CD4-positive, alpha-beta T cell (primary cell): Measurements from ENCODE around the gene AQP1. TPM values are rescaled to one million over a fixed set of nuclear protein-coding genes. Genes with fewer than 3 reads are reported as not detected.

Source experiments
- ATAC-seq: fragments of 200-7000 bp; cut with Tn5 transposase; one replicate; pipeline ENCODE4 v1.10.0; 2022; ENCODE audit warnings: mild to moderate bottlenecking; ENCODE audit not compliant: poor library complexity
- CTCF ChIA-PET: fragments of 350-600 bp; sonication (Branson Sonifier 250); formaldehyde crosslinking; loops from one replicate; lab custom pipeline; 2021; ENCODE audit warnings: antibody characterized with exemption, inconsistent platforms; lab: Charles Lee
- POLR2A ChIA-PET: fragments of 350-600 bp; sonication (Branson Sonifier 250); formaldehyde crosslinking; loops from one replicate; lab custom pipeline; 2021; ENCODE audit warnings: antibody characterized with exemption, inconsistent platforms; lab: Charles Lee
- DNase-seq, 14 experiments: peaks; one replicate each; pipeline ENCODE4 v3.0.0-alpha.2; 2013 to 2020; ENCODE audit warnings: mixed read lengths in 2 of 14
- H3K27ac ChIP-seq, 2 donors: one replicate each; pipeline versions ENCODE4 v1.5.1 to v1.7.0; 2013; ENCODE audit warnings: low read length in 2 of 2, low read depth in 1 of 2, mild to moderate bottlenecking in 1 of 2
- H3K27me3 ChIP-seq, 2 experiments: 1 replicate in 1 of 2; 2 replicates in 1 of 2; pipeline versions ENCODE4 v1.6.1 to v1.7.0; 2013; ENCODE audit warnings: low read length in 2 of 2, control low read depth in 1 of 2, mild to moderate bottlenecking in 1 of 2, moderate library complexity in 1 of 2; ENCODE audit not compliant: insufficient read depth in 2 of 2, control insufficient read depth in 1 of 2
- H3K36me3 ChIP-seq: one replicate; pipeline ENCODE4 v1.6.1; 2013; ENCODE audit warnings: low read length, control low read depth; ENCODE audit not compliant: insufficient read depth
- H3K4me1 ChIP-seq: one replicate; pipeline ENCODE4 v1.6.1; 2013; ENCODE audit warnings: low read length, control low read depth; ENCODE audit not compliant: insufficient read depth
- H3K4me3 ChIP-seq: one replicate; pipeline ENCODE4 v1.5.1; 2013; ENCODE audit warnings: mild to moderate bottlenecking, low read length, moderate library complexity
- H3K9me3 ChIP-seq, 2 experiments: 1 replicate in 1 of 2; 2 replicates in 1 of 2; pipeline versions ENCODE4 v1.6.1 to v1.7.0; 2013; ENCODE audit warnings: low read length in 2 of 2, mild to moderate bottlenecking in 2 of 2, control low read depth in 1 of 2, moderate library complexity in 1 of 2; ENCODE audit not compliant: control insufficient read depth in 1 of 2, insufficient read depth in 1 of 2
- H3K27ac Mint-ChIP-seq: one replicate; pipeline ENCODE4 v1.8.0; 2020; ENCODE audit warnings: mixed read lengths
- H3K27me3 Mint-ChIP-seq: one replicate; pipeline ENCODE4 v1.8.0; 2021; ENCODE audit warnings: mixed read lengths
- H3K36me3 Mint-ChIP-seq: one replicate; pipeline ENCODE4 v1.8.0; 2021; ENCODE audit warnings: low read depth, mixed read lengths
- H3K4me1 Mint-ChIP-seq: one replicate; pipeline ENCODE4 v1.8.0; 2021; ENCODE audit warnings: low read depth, mixed read lengths
- H3K4me3 Mint-ChIP-seq: one replicate; pipeline ENCODE4 v1.8.0; 2020; ENCODE audit warnings: mild to moderate bottlenecking, mixed read lengths
- H3K9me3 Mint-ChIP-seq: one replicate; pipeline ENCODE4 v1.8.0; 2020; ENCODE audit warnings: mixed read lengths
- intact Hi-C, 2 experiments: fragments of 100-400 bp; cut with DNase I in 1 of 2; cut with micrococcal nuclease in 1 of 2; formaldehyde crosslinking; loops; one replicate each; pipeline versions ENCODE4 v1.15.1 to v1.9.0; 2023 to 2025; cut with DNase I, micrococcal nuclease
- total RNA-seq, 174 experiments: library from RNA in 2 of 174; stranded (reverse) in 2 of 174; gene quantifications; one replicate each; pipeline ENCODE4 v1.2.3 and lab custom pipeline; 2021 to 2026
- TF ChIP-seq, protein P1 (sequence below): fragments of 200-600 bp; IDR thresholded peaks from one replicate; pipeline ENCODE4 v1.8.0; 2022; ENCODE audit warnings: antibody characterized with exemption, mild to moderate bottlenecking

AQP1 gene
- total RNA-seq, 2 experiments from 2014 or later: 0.17 to 0.22 TPM

DNA sequence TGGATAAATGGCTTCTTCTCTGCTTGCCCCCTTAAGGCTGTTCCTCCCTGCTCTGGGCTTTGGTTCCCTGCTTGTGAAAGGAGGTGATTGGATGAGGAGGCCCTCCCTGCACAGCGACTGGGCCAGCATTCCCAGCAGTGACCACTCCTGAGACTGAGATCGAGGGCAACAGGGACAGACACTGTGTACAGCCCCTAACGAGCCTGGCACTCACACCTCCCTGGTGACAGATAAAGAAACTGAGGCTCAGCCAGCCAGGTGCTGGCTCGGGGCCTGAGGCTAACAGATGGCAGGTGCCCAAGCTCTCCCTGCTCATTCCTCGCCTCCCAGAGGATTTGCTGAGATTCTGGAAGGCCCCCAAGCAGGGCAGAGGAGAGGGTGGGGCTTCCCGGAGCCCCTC is 12.0 kb upstream of the AQP1 start:
- peaks cover 0 to 6% of the 10 kb centered on the region in 2 experiments for H3K9me3 ChIP-seq
- H3K36me3 Mint-ChIP-seq: no peaks in the 10 kb centered on the region
- DNase-seq (no peak), ATAC-seq (no peak)
- TF ChIP-seq, protein P1, sequence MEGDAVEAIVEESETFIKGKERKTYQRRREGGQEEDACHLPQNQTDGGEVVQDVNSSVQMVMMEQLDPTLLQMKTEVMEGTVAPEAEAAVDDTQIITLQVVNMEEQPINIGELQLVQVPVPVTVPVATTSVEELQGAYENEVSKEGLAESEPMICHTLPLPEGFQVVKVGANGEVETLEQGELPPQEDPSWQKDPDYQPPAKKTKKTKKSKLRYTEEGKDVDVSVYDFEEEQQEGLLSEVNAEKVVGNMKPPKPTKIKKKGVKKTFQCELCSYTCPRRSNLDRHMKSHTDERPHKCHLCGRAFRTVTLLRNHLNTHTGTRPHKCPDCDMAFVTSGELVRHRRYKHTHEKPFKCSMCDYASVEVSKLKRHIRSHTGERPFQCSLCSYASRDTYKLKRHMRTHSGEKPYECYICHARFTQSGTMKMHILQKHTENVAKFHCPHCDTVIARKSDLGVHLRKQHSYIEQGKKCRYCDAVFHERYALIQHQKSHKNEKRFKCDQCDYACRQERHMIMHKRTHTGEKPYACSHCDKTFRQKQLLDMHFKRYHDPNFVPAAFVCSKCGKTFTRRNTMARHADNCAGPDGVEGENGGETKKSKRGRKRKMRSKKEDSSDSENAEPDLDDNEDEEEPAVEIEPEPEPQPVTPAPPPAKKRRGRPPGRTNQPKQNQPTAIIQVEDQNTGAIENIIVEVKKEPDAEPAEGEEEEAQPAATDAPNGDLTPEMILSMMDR: no peak
- H3K36me3 ChIP-seq: no peaks in the 10 kb centered on the region
- no peaks in the 10 kb centered on the region for H3K9me3 Mint-ChIP-seq
- no peak overlapping the region for H3K4me3 ChIP-seq
- POLR2A ChIA-PET: no interaction called here
- H3K4me3 Mint-ChIP-seq: no peak overlapping the region
- intact Hi-C loops: no loop called here
- no peak overlapping the region for H3K27ac Mint-ChIP-seq
- no peak overlapping the region for H3K27ac ChIP-seq
- no peaks in the 10 kb centered on the region for H3K27me3 ChIP-seq
- no peaks in the 10 kb centered on the region for H3K4me1 Mint-ChIP-seq
- no peaks in the 10 kb centered on the region for H3K4me1 ChIP-seq
- no peaks in the 10 kb centered on the region for H3K27me3 Mint-ChIP-seq
- CTCF ChIA-PET: no interaction called here

DNA sequence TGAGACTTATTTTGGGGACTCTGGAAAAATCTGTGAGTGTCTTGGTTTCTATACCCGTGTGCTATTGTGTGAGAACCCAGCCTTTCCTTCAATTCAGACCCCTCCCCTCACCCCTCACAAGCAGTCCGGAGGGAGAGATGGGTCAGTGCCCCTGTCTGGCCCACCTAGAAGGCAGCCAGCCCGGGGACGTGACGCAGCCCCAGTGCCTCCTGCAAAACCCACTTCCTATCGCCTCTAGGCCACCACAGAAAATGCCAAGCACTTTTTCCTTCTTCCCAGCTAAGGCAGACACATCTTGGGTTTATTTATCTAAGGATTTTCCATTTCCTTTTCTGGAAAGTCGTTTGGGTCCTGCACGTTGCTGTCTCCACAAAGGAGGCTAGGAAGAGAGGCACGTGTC is 11.6 kb upstream of the AQP1 start:
- Histone ChIP-seq H3K4me1 (no peaks in the 10 kb centered on the region), H3K27ac (no peak overlapping the region), H3K9me3 (peaks cover 0 to 6% of the 10 kb centered on the region in 2 experiments), H3K36me3 (no peaks in the 10 kb centered on the region), H3K4me3 (no peak overlapping the region), H3K27me3 (no peaks in the 10 kb centered on the region)
- H3K27ac Mint-ChIP-seq: no peak overlapping the region
- intact Hi-C loops: no loop called here
- no peaks in the 10 kb centered on the region for H3K36me3 Mint-ChIP-seq
- no peak for ATAC-seq
- DNase-seq: no peak
- ChIA-PET POLR2A (no interaction called here), CTCF (no interaction called here)
- TF ChIP-seq, protein P1: no peak
- no peaks in the 10 kb centered on the region for H3K27me3 Mint-ChIP-seq
- no peak overlapping the region for H3K4me3 Mint-ChIP-seq
- no peaks in the 10 kb centered on the region for H3K9me3 Mint-ChIP-seq
- no peaks in the 10 kb centered on the region for H3K4me1 Mint-ChIP-seq

DNA sequence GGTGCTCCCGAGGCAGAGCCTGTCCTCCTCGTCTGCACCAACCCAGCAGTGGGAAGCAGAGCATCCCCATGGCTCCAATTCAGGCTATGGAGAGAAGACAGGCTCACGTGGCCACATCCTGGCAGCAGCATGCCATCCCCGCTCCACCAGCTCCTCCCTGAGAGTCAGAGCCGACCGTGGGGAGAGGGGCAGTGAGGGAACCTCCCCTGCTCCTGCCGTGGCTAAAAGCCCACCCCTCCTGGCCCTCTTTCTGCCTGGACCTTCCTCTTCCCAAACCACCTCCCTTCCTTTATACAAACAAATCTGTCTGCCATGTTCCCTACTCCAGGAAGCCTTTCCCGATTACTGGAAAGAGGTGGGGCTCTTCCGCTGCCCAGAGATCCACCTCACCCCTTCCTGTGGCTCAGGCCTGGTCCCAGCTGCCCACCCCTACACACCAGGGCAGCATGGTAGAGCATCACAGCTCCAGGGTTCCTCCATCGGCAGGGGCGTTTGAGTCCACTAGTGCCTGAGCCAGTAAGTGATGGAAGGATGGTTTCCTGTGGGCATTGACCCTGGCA is 10.8 kb upstream of the AQP1 start:
- ChIA-PET POLR2A (no interaction called here), CTCF (no interaction called here)
- Mint-ChIP-seq H3K27me3 (no peaks in the 10 kb centered on the region), H3K27ac (no peak overlapping the region), H3K9me3 (no peaks in the 10 kb centered on the region), H3K36me3 (no peaks in the 10 kb centered on the region), H3K4me3 (no peak overlapping the region), H3K4me1 (no peaks in the 10 kb centered on the region)
- TF ChIP-seq, protein P1: no peak
- Histone ChIP-seq H3K27me3 (no peaks in the 10 kb centered on the region), H3K9me3 (peaks cover 0 to 6% of the 10 kb centered on the region in 2 experiments), H3K4me1 (no peaks in the 10 kb centered on the region), H3K27ac (no peak overlapping the region), H3K4me3 (no peak overlapping the region), H3K36me3 (no peaks in the 10 kb centered on the region)
- DNase-seq (no peak), ATAC-seq (no peak)
- intact Hi-C loops: no loop called here
